Thyroid gland (tissue), 4 donors: ENCODE measurements around the gene P2RX2. TPM values are rescaled to one million over a fixed set of nuclear protein-coding genes. Genes with fewer than 3 reads are reported as not detected.

ENCODE experiments used
- DNase-seq, 2 donors: peaks; one replicate each; pipeline ENCODE4 v3.0.0-alpha.2; 2019
- H3K27ac ChIP-seq, 3 donors: fragments of 200-600 bp; sonication (generic); 1 replicate in 2 of 3; 2 replicates in 1 of 3; pipeline ENCODE4 v1.5.1; 2016 to 2019; ENCODE audit warnings: mild to moderate bottlenecking in 1 of 3, moderate library complexity in 1 of 3
- H3K27me3 ChIP-seq: fragments of 200-600 bp; sonication (generic); one replicate; pipeline ENCODE4 v1.5.1; 2019
- H3K36me3 ChIP-seq, 2 donors: fragments of 200-600 bp; sonication (generic); one replicate each; pipeline ENCODE4 v1.5.1; 2016 to 2019
- H3K4me1 ChIP-seq, 2 donors: fragments of 200-600 bp; sonication (generic); one replicate each; pipeline ENCODE4 v1.5.1; 2017 to 2019
- H3K4me3 ChIP-seq, 3 donors: fragments of 200-600 bp; sonication (generic); replicated peaks in 1 of 3; 1 replicate in 2 of 3; 2 replicates in 1 of 3; pipeline ENCODE4 v1.5.1; 2016; ENCODE audit warnings: mild to moderate bottlenecking in 1 of 3
- H3K9me3 ChIP-seq: fragments of 200-600 bp; sonication (generic); one replicate; pipeline ENCODE4 v1.5.1; 2017
- CTCF ChIP-seq, 6 experiments: fragments of 200-600 bp in 3 of 6; fragments of 450-650 bp in 3 of 6; sonication (generic) in 3 of 6; IDR thresholded peaks; one replicate each; pipeline ENCODE4 v1.5.1; 2016 to 2019; ENCODE audit warnings: antibody characterized with exemption in 6 of 6, mild to moderate bottlenecking in 2 of 6, inconsistent platforms in 1 of 6, moderate library complexity in 1 of 6
- POLR2A ChIP-seq, 2 donors: fragments of 450-650 bp; IDR thresholded peaks; one replicate each; pipeline ENCODE4 v1.6.1; 2017; ENCODE audit warnings: antibody characterized with exemption in 2 of 2, mild to moderate bottlenecking in 2 of 2, moderate library complexity in 1 of 2
- WGBS, 2 donors: methylation state at CpG; one replicate each; pipeline ENCODE4 v1.1.5; 2017; 5-methylcytosine and 5-hydroxymethylcytosine counted together
- intact Hi-C: fragments of 100-400 bp; cut with DNase I; formaldehyde crosslinking; loops from one replicate; pipeline ENCODE4 v1.15.1; 2023
- total RNA-seq, 4 donors: library from RNA; depleted of rRNA; stranded (reverse); fragments of >200 nt; gene quantifications; one replicate each; pipeline ENCODE4 v1.2.3, GENCODE V29; 2016

P2RX2 gene
- total RNA-seq, 4 donors from 2014 or later, result 0.45 TPM; not detected in 3

GRCh38 chr12:132574271-132574996, 44.1 kb upstream of the P2RX2 start:
- DNase-seq, result no peak
- intact Hi-C loops, result no loop called here
- Histone ChIP-seq H3K27ac (no peak overlapping the region), H3K36me3 (peaks cover 20 to 22% of the 10 kb centered on the region in 2 donors), H3K27me3 (no peaks in the 10 kb centered on the region), H3K9me3 (no peaks in the 10 kb centered on the region), H3K4me1 (no peaks in the 10 kb centered on the region), H3K4me3 (no peak overlapping the region)
- TF ChIP-seq POLR2A (IDR thresholded peaks at IDR 0.05), result no peak
- TF ChIP-seq CTCF (IDR thresholded peaks at IDR 0.05), result no peak
- WGBS, 2 donors, result 97% methylated on average over 18 to 23 of the region's 39 CpGs

GRCh38 chr12:132575661-132576060, 42.9 kb upstream of the P2RX2 start:
- H3K27me3 ChIP-seq, result no peaks in the 10 kb centered on the region
- H3K36me3 ChIP-seq, result peaks cover 14 to 22% of the 10 kb centered on the region in 2 donors
- intact Hi-C loops, result no loop called here
- no peak for DNase-seq
- TF ChIP-seq CTCF (IDR thresholded peaks at IDR 0.05), result no peak
- TF ChIP-seq POLR2A (IDR thresholded peaks at IDR 0.05), result no peak
- 96 to 98% methylated on average over 5 to 11 of the region's 11 CpGs for WGBS, 2 donors
- H3K9me3 ChIP-seq, result no peaks in the 10 kb centered on the region
- H3K4me1 ChIP-seq, result no peaks in the 10 kb centered on the region
- no peak overlapping the region for H3K4me3 ChIP-seq
- no peak overlapping the region for H3K27ac ChIP-seq

GRCh38 chr12:132576701-132577100, 41.9 kb upstream of the P2RX2 start:
- Histone ChIP-seq H3K27me3 (no peaks in the 10 kb centered on the region), H3K9me3 (no peaks in the 10 kb centered on the region), H3K27ac (no peak overlapping the region), H3K4me1 (no peaks in the 10 kb centered on the region), H3K36me3 (peaks cover 13 to 18% of the 10 kb centered on the region in 2 donors), H3K4me3 (no peak overlapping the region)
- DNase-seq, result no peak
- no peak for TF ChIP-seq CTCF (IDR thresholded peaks at IDR 0.05)
- TF ChIP-seq POLR2A (IDR thresholded peaks at IDR 0.05), result no peak
- intact Hi-C loops, result no loop called here
- 94 to 96% methylated on average over 6 to 12 of the region's 12 CpGs for WGBS, 2 donors

DNA sequence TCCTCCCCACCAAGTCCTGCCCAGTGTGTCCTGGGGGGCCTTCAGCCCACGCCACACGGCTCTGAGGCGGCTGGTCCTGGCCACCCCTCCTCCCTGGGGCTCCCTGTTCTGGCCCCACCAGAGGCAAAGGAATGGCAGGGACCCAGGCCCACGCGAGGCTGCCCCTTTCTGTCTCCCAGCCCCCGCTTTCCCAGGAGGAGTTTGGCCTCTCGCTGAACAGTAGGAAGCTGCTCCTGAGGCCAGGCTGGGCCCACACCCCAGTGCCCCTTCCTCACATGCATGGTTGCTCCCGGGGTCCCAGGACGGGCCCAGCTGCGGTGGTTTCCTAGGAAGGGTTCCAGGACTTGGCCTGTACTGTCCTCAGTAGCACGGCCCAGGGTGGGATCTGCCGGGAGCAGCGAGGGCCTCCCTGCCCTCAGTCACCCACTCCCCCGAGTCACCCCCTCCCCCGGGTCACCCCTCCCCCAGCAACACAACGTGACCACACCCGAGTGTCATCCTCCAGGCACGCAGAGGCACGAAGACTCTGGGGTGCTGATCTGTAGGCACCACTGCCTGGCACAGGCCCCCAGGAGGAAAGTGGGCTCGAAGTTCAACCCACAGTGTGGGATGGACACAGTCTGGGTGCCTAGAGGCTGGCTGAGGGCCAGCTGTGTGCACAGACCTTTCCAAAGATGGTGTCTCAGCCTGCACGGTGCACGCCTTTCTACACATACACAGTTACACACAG, 41.2 kb upstream of the P2RX2 start:
- H3K27me3 ChIP-seq, result no peaks in the 10 kb centered on the region
- no peak overlapping the region for H3K27ac ChIP-seq
- DNase-seq, result no peak
- intact Hi-C loops, result no loop called here
- H3K36me3 ChIP-seq, result peaks cover 13 to 18% of the 10 kb centered on the region in 2 donors
- no peak for TF ChIP-seq CTCF (IDR thresholded peaks at IDR 0.05)
- TF ChIP-seq POLR2A (IDR thresholded peaks at IDR 0.05), result no peak
- H3K4me3 ChIP-seq, result no peak overlapping the region
- WGBS, 2 donors, result 92 to 98% methylated on average over 11 of the region's 22 CpGs
- no peaks in the 10 kb centered on the region for H3K9me3 ChIP-seq
- no peaks in the 10 kb centered on the region for H3K4me1 ChIP-seq

- peaks cover 13 to 18% of the 10 kb centered on the region in 2 donors for H3K36me3 ChIP-seq
- TF ChIP-seq CTCF (IDR thresholded peaks at IDR 0.05), result no peak
- TF ChIP-seq POLR2A (IDR thresholded peaks at IDR 0.05), result no peak
- no peaks in the 10 kb centered on the region for H3K4me1 ChIP-seq
- intact Hi-C loops, result no loop called here
- no peak for DNase-seq
- H3K9me3 ChIP-seq, result no peaks in the 10 kb centered on the region
- H3K27me3 ChIP-seq, result no peaks in the 10 kb centered on the region
- H3K27ac ChIP-seq, result no peak overlapping the region
- 90 to 100% methylated on average over 7 to 11 of the region's 11 CpGs for WGBS, 2 donors
- H3K4me3 ChIP-seq, result no peak overlapping the region
Measured at GRCh38 chr12:132578118-132578517, 40.5 kb upstream of the P2RX2 start.
